NCI-H82 treated with DMSO at 0.1 percent for 48 hours (cell line): ENCODE measurements around the gene MMP14.

Experiments
- DNase-seq: peaks from one replicate; lab custom pipeline; 2025; ENCODE audit not compliant: unreplicated experiment; lab: John Stamatoyannopoulos, UW

Gene MMP14

DNA sequence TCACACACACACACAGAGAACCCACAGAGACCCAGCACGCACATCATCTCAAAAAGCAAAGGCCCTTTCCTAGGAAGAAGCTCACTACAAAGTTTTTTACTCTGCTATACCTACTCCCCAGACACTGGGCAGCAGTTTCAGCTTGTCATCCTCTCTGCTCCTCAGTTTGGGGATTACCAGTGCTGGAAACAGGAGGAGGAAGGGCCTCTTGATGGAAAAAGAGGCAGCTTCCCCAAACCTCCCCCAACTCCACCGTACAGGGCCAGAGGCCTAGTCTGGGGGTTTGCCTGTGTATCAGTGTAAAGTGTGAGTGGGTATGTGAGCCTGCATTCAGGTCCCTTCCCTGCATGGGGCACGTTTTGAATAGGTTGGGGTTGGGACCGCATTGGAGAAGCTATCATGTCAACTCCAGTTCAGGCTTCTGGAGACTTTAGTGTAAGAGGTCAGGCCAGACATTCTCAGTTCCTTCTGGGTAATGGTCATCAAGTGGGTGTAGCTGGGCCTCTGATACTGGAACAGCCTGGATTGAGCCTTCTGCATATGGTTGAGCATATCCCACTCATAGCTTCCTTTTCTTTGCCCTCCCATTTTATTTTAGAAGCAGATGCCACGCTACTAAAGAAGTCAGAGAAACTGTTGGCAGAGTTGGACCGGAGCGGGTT, 47.8 kb downstream of the MMP14 start:
- DNase-seq = no peak

DNA sequence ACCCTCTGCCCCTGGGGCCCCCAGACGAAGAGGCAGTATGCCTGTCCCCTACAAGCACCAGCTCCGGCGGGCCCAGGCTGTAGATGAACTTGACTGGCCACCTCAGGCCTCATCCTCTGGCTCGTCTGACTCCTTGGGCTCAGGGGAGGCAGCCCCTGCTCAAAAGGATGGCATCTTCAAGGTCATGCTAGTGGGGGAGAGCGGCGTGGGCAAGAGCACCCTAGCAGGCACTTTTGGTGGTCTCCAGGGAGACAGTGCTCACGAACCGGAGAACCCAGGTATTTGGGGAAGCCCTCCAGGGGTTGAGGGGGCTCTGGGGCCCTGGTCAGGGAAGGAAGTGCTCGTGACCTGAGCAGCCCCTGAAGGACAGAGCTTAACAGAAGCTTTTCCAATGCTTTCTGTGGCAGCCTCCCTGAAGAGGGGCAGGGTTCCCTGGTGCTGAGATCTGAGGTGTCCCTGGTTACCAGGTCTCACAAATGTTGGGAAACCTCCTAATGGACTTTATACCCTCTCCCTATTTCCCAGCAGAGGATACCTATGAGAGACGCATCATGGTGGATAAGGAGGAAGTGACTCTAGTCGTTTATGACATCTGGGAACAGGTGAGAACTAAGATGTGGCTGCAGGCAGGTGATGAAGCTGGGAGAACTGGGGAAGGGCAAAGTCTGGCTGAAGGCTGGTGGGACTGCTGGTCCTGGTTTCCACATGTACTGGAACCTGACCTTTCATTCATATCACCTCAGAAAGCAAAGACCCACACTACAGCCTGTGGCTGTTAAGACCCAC, 48.5 kb downstream of the MMP14 start:
- no peak for DNase-seq

DNA sequence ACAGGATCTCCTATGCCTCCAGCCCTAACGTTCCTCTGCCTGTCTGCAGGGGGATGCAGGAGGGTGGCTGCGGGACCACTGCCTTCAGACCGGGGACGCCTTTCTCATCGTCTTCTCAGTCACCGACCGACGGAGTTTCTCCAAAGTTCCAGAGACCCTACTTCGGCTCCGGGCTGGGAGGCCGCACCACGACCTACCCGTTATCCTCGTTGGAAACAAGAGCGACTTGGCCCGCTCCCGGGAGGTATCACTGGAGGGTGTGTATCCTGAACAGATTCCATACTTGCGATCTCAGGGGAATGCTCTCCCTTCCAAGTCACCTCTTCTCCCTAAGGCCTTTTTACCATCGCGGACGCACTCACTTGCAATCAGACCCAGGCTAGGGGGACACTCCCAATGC, 49.6 kb downstream of the MMP14 start:
- no peak for DNase-seq

DNA sequence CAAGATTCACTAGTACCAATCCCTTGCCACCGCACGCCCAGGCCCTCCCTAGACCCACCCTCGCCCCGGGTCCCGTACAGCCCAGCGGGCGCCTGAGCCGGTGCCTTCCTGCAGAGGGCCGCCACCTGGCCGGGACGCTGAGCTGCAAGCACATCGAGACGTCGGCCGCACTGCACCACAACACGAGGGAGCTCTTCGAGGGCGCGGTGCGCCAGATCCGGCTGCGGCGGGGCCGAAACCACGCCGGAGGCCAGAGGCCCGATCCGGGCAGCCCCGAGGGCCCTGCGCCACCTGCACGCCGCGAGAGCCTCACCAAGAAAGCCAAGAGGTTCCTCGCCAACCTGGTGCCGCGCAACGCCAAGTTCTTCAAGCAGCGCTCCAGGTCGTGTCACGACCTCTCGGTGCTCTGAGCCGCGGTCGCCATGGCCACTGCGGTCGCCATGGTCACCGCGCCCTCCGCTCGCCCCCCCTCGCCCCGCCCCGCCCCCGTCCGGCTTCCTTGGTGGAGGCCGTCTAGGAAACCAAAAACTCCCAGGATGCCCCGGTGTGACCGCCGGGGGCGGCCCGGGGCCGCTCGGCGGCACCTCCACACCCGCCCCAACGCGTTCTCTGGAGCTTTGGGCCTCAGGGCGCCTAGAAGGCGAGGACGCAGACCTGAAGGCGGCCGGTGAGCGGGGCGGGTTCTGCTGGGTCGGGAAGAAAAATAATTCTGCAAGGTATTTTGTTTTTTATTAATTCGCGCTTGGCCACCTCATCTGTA, 50.3 kb downstream of the MMP14 start:
- DNase-seq = no peak

DNA sequence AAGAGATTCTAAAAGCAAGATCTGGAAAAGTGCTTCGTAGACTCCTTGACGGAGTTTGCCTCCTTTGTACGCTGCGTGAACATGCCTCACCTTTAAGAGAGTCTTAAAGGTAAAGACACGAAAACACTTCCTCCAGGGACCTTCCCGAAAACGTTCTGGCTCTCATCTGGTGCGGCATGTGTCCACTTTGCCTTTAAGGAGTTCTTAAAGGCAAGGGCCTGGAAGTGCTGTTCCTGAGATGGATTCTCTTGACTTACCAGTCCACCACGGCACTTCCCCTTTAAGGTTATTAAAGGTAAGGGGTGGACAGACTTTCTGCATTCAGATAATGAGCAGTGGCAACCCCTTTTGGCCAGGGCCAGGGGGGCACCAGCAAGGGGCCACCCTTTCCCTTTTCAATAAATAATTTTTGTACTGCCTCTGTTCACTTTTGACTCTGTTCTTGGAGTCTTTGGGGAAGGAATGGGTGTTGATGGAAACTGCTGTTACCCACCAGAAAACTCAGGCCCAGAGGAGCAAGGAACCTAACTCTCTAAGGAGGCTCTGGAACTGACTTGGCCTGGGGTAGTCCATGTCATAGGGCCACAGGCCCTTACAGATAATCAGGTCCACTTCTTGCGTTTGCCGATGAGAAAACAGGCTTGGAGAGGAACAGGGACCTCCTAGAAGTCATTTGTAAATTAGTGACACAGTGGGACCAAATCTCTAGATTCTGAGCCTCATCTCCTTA, 51.0 kb downstream of the MMP14 start:
- no peak for DNase-seq

DNA sequence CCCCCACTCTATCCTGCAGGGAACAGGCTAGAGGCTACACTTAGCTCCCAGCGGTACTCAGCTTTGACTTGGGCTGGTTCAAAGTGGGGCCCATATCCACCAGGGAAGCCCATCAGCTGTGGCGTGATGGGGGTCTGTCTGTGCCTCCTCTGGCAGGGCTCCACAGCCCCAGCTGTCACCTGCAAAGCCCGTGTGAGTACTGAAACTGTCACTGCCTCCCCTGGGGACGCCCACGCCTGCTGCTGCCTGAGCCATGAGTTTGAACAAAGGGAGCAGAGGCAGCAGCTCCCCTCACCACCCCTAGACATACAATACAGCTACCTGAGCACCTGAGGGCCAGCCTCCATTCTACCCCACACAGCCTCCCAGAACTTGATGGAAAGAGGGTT, 51.6 kb downstream of the MMP14 start:
- no peak for DNase-seq

DNA sequence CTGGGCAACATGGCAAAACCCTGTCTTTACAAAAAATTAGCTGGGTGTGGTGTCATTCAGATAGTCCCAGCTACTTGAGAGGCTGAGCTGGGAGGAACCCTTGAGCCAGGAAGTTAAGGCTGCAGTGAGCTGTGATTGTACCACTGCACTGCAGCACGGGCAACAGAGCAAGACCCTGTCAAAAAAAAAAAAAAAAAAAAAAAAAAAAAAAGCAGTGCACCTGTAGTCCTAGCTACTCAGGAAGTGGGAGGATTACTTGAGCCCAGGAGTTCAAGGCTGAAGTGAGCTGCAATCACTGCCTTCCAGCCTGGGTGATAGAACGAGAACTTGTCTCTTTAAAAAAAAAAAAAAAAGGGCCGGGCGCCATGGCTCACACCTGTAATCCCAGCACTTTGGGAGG, 52.3 kb downstream of the MMP14 start:
- DNase-seq = no peak

DNA sequence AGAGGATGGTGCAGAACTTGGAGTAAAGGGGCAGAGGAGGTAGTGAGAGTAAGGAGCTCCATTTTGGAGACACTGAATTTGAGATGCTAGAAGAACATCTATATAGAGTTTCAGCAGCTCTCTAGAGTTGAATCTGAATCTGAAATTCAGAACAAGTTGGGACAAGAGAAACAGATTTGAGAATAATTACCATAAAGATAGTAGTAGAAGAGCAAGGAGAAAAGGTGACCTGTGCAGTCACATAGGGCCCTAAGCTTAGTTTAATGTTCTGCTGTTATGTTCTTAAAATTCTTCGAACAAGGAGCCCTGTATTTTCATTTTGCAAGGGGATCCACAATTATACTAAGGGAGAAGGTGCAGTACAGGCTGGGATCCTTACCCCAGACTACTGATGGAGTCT, 54.0 kb downstream of the MMP14 start:
- DNase-seq = no peak

DNA sequence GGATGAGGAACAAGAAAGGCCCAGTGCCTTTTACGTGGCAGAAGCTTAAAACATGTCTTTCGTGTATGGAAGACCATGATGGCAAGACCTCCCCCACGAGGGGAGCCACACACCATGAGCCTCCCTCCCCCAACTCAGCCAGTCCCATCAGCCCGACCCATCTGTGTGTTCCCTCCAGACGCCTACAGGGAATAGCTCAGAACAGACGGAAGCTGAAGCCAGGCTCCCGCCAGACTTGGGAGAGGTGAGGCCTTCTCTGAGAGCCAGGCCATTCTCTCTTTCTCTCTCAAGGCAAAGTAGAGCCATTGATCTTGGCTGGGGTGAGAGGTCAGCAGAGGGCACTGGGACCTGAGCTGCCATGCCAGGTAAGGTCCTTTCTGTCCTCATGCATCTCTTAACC, 56.1 kb downstream of the MMP14 start:
- no peak for DNase-seq

DNA sequence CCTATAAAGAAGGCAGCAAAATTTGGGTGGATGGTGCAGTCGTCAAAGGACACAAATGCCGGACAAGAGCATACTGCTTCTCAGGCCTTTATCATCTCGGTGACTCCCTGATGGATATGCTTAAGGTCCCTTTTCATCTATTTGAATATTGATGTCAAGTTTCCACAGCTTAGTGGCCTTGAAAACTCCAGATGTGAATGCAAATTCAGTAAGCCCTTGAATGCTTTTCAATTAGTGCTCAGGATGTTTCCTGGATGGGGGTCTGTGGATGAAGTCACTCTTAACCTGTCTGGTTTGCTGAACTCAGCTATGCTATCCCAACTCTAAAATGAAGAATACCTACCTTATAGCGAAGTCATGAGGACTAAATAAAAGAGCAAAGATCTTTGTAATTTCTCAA, 57.3 kb downstream of the MMP14 start:
- DNase-seq = no peak

DNA sequence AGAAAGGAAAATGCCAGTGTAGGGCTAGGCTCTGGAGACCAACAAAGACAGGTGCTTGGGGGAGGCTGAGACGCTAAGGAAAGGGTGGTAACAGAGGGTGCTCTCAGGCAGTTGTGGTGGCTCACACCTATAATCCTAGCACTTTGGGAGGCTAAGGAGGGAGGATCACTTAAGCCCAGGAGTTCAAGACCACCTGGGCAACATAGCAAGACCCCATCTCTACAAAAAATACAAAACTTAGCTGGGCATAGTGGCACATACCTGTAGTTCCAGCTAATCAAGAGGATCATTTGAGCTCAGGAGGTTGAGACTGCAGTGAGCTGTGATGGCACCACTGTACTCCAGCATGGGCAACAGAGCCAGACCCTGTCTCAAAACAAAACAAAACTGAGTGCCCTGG, 59.0 kb downstream of the MMP14 start:
- no peak for DNase-seq

DNA sequence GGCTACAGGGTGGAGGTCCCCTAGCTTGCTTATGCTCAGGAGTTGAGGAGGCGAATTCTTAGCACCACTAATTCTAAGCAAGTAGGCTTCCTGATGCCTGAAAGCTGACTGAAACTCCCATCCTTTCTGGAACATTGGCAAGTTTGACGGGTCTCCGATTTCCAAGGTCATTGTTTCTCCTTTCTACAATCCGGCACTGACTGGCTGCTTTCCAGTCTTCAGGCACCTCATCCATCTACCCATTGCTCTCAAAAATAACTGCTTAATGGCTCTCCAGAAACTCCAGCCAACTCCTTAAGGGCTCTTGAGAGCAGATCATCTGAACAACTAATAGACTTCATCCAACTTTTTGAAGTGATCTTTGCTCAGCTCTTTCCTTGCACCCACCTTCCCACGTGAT, 60.0 kb downstream of the MMP14 start:
- DNase-seq = no peak

DNA sequence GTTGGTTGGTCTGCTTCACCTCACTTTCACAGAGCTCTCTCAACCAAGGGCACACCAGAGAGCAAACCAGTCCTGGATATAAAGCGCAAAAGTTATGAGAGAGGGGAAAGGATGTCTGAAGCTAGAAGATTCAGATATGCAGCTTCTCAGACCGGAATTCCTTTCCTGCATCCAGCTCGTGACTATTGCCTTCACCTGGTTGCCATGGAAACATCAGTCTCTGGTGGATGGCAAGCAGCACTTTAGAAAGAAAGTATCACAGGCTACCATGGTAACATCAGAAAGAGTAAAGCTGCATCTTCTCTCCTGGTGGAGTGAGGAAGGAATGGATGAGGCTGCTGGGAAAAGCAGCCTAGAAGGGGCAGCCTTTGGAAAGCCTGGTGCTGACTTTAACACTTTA, 60.4 kb downstream of the MMP14 start:
- DNase-seq = no peak

DNA sequence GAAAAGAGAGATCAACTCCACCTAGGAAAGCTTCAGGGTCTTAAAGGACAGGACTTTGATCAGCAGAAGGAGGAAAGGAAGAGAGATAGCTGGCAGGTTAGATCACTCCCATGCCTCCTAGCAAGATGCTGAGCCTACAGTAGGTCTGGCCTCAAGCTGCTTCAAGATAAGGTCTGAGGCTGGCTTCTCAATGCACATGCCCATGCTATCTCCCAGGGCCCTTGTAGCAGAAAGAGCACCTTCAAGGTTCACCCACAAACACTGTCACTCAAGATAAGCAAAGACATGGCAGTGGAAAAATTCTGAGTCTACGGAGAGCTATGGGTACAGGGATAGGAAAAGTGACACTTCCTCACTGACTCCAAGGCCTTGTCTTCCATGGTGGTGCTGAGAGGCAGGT, 61.0 kb downstream of the MMP14 start:
- no peak for DNase-seq
